Upper lobe of right lung (tissue), 1 donor: ENCODE data around the gene INPP5F. TPM values are rescaled to one million over a fixed set of nuclear protein-coding genes. Genes with fewer than 3 reads are reported as not detected.
"Not testable (repeated sequence)": the region's sequence is repeated elsewhere in the genome, so short reads cannot be mapped to it uniquely, and the experiment has no call there.

Source experiments
- ATAC-seq: fragments of 200-7000 bp; cut with Tn5 transposase; one replicate; pipeline ENCODE4 v1.9.1; 2020; ENCODE audit warnings: mild to moderate bottlenecking, moderate library complexity
- DNase-seq: peaks from one replicate; pipeline ENCODE4 v3.0.0-alpha.2; 2020
- H3K27ac ChIP-seq: fragments of 200-600 bp; one replicate; pipeline ENCODE4 v1.8.0; 2022
- H3K27me3 ChIP-seq: fragments of 200-600 bp; one replicate; pipeline ENCODE4 v1.8.0; 2022; ENCODE audit warnings: mild to moderate bottlenecking
- H3K36me3 ChIP-seq: fragments of 200-600 bp; one replicate; pipeline ENCODE4 v1.8.0; 2022
- H3K4me1 ChIP-seq: fragments of 200-600 bp; one replicate; pipeline ENCODE4 v1.8.0; 2022
- H3K4me3 ChIP-seq: fragments of 200-600 bp; one replicate; pipeline ENCODE4 v1.8.0; 2022; ENCODE audit warnings: mild to moderate bottlenecking
- H3K9me3 ChIP-seq: fragments of 200-600 bp; one replicate; pipeline ENCODE4 v1.8.0; 2022
- intact Hi-C: fragments of 100-400 bp; cut with DNase I; formaldehyde crosslinking; loops from one replicate; pipeline ENCODE4 v1.11.0; 2022
- total RNA-seq: library from RNA; stranded (reverse); fragmentation: NEBNext Ultra II Directional; extraction: Animal tissue kit (Norgen Biotek cat#: 25700); gene quantifications from one replicate; pipeline ENCODE4 v1.2.1, GENCODE V29; 2021
- TF ChIP-seq, protein P1 (sequence below): fragments of 200-600 bp; IDR thresholded peaks from one replicate; pipeline ENCODE4 v1.8.0; 2022; ENCODE audit warnings: antibody characterized with exemption
- donor health status: DM: no; HTN: yes; CAD: no; lungs with severe emphysema.

Gene INPP5F
- total RNA-seq, 1 donor from 2014 or later, result 13.9 TPM

DNA sequence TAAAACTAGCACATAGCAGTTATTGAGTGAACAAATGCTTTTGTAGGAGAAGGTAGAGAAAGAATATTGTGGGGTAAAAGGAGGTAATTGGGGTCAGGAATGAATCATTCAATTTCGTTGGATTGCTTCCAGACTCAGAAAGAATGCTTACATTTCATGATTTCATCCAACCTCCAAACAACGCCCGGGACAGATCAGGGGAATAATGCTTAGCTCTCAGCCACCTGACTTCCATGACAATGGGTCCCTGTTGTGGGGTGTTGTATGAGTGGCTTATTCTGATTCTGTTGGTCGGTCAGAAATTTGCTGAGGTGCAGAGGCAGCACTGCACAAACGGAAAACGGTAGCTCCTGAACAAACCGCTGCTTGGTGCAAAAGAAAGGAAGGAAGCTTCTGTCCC, 24.0 kb upstream of the INPP5F start:
- no peaks in the 10 kb centered on the region for H3K27me3 ChIP-seq
- no peak overlapping the region for H3K27ac ChIP-seq
- no peak for ATAC-seq
- H3K36me3 ChIP-seq, result no peaks in the 10 kb centered on the region
- DNase-seq, result no peak
- H3K9me3 ChIP-seq, result no peaks in the 10 kb centered on the region
- no peak overlapping the region for H3K4me3 ChIP-seq
- H3K4me1 ChIP-seq, result no peaks in the 10 kb centered on the region
- TF ChIP-seq, protein P1, sequence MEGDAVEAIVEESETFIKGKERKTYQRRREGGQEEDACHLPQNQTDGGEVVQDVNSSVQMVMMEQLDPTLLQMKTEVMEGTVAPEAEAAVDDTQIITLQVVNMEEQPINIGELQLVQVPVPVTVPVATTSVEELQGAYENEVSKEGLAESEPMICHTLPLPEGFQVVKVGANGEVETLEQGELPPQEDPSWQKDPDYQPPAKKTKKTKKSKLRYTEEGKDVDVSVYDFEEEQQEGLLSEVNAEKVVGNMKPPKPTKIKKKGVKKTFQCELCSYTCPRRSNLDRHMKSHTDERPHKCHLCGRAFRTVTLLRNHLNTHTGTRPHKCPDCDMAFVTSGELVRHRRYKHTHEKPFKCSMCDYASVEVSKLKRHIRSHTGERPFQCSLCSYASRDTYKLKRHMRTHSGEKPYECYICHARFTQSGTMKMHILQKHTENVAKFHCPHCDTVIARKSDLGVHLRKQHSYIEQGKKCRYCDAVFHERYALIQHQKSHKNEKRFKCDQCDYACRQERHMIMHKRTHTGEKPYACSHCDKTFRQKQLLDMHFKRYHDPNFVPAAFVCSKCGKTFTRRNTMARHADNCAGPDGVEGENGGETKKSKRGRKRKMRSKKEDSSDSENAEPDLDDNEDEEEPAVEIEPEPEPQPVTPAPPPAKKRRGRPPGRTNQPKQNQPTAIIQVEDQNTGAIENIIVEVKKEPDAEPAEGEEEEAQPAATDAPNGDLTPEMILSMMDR, result no peak
- intact Hi-C loops, result no loop called here

DNA sequence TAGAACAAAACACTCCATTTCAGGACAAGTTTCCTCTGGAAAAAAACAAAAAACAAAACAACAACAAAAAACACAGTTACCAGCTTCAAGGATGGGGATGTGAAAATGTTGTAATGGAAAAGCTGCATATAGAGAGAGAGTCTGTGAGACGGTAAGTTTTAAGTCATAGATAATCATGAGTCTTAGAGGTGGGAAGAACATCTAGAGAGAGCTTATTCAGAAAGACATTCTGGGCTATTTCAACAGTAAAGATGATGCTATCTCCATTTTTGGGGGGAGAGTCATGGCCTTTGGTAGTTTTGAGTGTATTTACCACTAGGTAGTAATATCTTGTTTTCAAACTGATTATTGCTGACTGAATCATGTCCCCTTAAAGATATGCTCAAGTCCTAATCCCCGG, 23.3 kb upstream of the INPP5F start:
- Histone ChIP-seq H3K9me3 (no peaks in the 10 kb centered on the region), H3K27ac (no peak overlapping the region), H3K36me3 (no peaks in the 10 kb centered on the region), H3K27me3 (no peaks in the 10 kb centered on the region), H3K4me1 (no peaks in the 10 kb centered on the region), H3K4me3 (no peak overlapping the region)
- intact Hi-C loops, result no loop called here
- ATAC-seq (no peak), DNase-seq (no peak)
- TF ChIP-seq, protein P1, result no peak

DNA sequence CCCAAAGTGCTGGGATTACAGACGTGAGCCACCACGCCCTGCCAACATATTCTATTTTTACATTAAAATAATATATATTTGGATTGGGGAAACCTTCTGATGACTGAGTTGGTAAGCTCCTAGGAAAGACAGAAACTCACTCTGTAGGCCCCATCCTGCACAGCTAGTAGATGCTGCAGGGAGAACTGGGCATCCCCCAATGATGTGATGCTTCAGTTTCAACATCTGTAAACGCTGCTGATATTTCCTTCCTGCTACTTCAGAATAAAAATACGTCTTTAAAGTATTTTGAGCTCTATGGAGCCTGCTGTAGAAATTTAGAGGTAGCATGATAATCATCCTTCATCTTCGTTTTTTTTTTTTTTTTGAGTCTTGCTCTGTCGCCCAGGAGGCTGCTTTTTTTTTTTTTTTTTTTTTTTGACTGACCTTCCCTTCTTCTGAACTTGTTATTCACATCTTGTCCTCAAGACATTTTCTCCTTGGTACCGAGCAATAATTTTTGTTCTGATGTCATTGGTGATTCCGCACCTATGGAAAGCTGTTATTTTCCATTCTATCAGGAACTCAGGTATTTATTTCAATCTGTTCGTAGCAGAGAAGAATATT, 21.8 kb upstream of the INPP5F start:
- Histone ChIP-seq H3K4me3 (no peak overlapping the region), H3K27me3 (no peaks in the 10 kb centered on the region), H3K27ac (no peak overlapping the region), H3K9me3 (no peaks in the 10 kb centered on the region), H3K36me3 (no peaks in the 10 kb centered on the region), H3K4me1 (no peaks in the 10 kb centered on the region)
- DNase-seq (no peak), ATAC-seq (no peak)
- intact Hi-C loops, result no loop called here
- TF ChIP-seq, protein P1, result no peak

DNA sequence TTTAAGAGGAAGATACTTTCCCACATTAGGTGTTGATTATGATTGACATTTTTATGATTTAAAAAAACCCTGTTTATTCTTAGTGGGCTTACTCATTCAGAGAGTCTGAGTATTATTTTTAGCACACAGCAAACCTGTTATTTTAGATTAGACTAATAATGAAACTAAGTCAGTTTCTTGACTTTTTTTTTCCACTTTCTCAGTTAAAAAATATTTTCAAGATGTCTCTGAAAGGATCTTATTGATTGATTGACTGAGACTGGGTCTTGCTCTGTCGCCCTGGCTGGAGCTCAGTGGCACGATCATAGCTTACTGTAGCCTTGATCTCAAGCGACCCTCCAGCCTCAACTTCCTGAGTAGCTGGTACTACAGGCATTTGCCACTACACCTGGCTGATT, 20.4 kb upstream of the INPP5F start:
- no peaks in the 10 kb centered on the region for H3K36me3 ChIP-seq
- intact Hi-C loops, result no loop called here
- H3K4me3 ChIP-seq, result no peak overlapping the region
- no peaks in the 10 kb centered on the region for H3K4me1 ChIP-seq
- H3K27ac ChIP-seq, result no peak overlapping the region
- no peaks in the 10 kb centered on the region for H3K9me3 ChIP-seq
- no peak for DNase-seq
- no peaks in the 10 kb centered on the region for H3K27me3 ChIP-seq
- ATAC-seq, result no peak
- TF ChIP-seq, protein P1, result no peak

DNA sequence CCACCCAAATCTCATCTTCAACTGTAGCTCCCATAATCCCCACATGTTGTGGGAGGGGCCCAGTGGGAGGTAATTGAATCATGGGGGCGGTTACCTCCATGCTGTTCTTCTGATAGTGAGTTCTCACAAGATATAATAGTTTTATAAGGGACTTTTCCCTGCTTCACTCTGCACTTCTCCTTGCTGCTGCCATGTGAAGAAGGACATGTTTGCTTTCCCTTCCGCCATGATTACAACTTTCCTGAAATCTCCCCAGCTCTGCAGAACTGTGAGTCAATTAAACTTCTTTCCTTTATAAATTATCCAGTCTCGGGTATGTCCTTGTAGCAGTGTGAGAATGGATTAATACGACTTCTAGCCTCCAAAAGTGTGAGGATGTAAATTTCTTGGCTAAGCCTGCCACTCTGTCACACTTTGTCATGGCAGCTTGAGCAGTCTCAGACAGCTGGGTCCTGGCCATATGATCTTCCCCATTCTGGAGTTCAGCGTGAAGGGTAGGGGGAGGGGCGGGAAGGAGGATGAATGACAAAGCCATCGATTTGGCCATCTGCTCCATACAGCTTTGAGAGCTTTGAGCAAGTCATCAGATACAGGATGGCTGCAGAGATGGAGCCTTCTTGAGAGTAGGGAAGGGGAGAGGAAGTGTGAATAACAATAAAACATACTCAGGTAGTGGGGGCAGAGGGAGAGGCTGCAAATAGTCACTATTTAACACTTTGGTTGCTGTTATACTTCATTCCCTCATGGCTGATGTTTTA, 19.1 kb upstream of the INPP5F start:
- intact Hi-C loops, result no loop called here
- ATAC-seq (no peak), DNase-seq (no peak)
- no peaks in the 10 kb centered on the region for H3K36me3 ChIP-seq
- H3K27ac ChIP-seq, result no peak overlapping the region
- no peaks in the 10 kb centered on the region for H3K9me3 ChIP-seq
- H3K4me1 ChIP-seq, result no peaks in the 10 kb centered on the region
- no peaks in the 10 kb centered on the region for H3K27me3 ChIP-seq
- H3K4me3 ChIP-seq, result no peak overlapping the region
- TF ChIP-seq, protein P1, result no peak

DNA sequence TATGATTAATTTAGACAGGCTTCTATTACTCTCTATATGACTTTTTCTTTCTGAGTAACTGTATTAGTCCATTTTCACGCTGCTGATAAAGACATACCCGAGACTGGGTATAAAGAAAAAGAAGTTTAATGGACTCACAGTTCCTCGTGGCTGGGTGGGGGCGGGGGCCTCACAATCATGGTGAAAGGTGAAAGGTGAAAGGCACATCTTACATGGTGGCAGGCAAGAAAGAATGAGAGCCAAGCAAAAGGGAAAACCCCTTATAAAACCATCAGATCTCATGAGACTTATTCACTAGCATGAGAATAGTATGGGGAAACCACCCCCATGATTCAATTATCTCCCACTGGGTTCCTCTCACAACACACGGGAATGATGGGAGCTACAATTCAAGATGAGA, 18.5 kb upstream of the INPP5F start:
- intact Hi-C loops, H3K9me3 ChIP-seq, H3K36me3 ChIP-seq, H3K27ac ChIP-seq, ATAC-seq, H3K4me1 ChIP-seq, H3K27me3 ChIP-seq, H3K4me3 ChIP-seq, DNase-seq: not testable (repeated sequence)

DNA sequence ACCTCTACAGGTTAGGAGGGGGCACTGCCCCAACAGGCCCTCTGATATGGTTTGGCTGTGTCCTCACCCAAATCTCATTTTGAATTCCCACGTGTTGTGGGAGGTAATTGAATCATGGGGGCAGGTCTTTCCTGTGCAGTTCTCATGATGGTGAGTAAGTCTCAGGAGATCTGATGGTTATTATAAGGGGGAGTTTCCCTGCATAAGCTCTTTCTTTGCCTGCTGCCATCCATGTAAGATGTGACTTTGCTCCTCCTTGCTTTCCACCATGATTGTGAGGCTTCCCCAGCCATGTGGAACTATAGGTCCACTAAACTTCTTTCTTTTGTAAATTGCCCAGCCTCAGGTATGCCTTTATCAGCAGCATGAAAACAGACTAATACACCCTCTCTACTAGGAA, 14.9 kb upstream of the INPP5F start:
- DNase-seq, H3K4me3 ChIP-seq, H3K36me3 ChIP-seq, ATAC-seq, H3K4me1 ChIP-seq, H3K27me3 ChIP-seq, H3K27ac ChIP-seq, intact Hi-C loops, H3K9me3 ChIP-seq: not testable (repeated sequence)
